ENCODE measurements around the gene YPEL3.

The YPEL3 gene

GRCh38 chr16:30051518-30051917 is 44.5 kb downstream of the YPEL3 start:
- no peak for TF ChIP-seq CTCF (IDR thresholded peaks at IDR 0.05)
- no peaks in the 10 kb centered on the region for H3K36me3 ChIP-seq
- H3K9me3 ChIP-seq = no peaks in the 10 kb centered on the region
- H3K4me1 ChIP-seq (ENCODE audit: control insufficient read depth in 1 of 2, insufficient read depth in 1 of 2, low read depth in 1 of 2, low read length in 1 of 2) = peaks cover 10 to 16% of the 10 kb centered on the region in 2 experiments
- H3K27ac ChIP-seq = no peak overlapping the region
- H3K27me3 ChIP-seq = no peaks in the 10 kb centered on the region
- no peak overlapping the region for H3K4me3 ChIP-seq (ENCODE audit: low read depth in 1 of 2, low read length in 1 of 2)

GRCh38 chr16:30049871-30050270 is 46.1 kb downstream of the YPEL3 start:
- no peak overlapping the region for H3K4me3 ChIP-seq (ENCODE audit: low read depth in 1 of 2, low read length in 1 of 2)
- no peak for TF ChIP-seq CTCF (IDR thresholded peaks at IDR 0.05)
- no peaks in the 10 kb centered on the region for H3K27me3 ChIP-seq
- H3K9me3 ChIP-seq = no peaks in the 10 kb centered on the region
- H3K36me3 ChIP-seq = no peaks in the 10 kb centered on the region
- peaks cover 10 to 16% of the 10 kb centered on the region in 2 experiments for H3K4me1 ChIP-seq (ENCODE audit: control insufficient read depth in 1 of 2, insufficient read depth in 1 of 2, low read depth in 1 of 2, low read length in 1 of 2)
- H3K27ac ChIP-seq = no peak overlapping the region

GRCh38 chr16:30046588-30046987 is 49.4 kb downstream of the YPEL3 start:
- no peaks in the 10 kb centered on the region for H3K36me3 ChIP-seq
- no peak for TF ChIP-seq CTCF (IDR thresholded peaks at IDR 0.05)
- no peaks in the 10 kb centered on the region for H3K4me1 ChIP-seq (ENCODE audit: control insufficient read depth in 1 of 2, insufficient read depth in 1 of 2, low read depth in 1 of 2, low read length in 1 of 2)
- no peak overlapping the region for H3K27ac ChIP-seq
- H3K9me3 ChIP-seq = no peaks in the 10 kb centered on the region
- H3K4me3 ChIP-seq (ENCODE audit: low read depth in 1 of 2, low read length in 1 of 2) = no peak overlapping the region
- H3K27me3 ChIP-seq = no peaks in the 10 kb centered on the region

- no peak for TF ChIP-seq CTCF (IDR thresholded peaks at IDR 0.05)
- no peaks in the 10 kb centered on the region for H3K4me1 ChIP-seq (ENCODE audit: control insufficient read depth in 1 of 2, insufficient read depth in 1 of 2, low read depth in 1 of 2, low read length in 1 of 2)
- H3K36me3 ChIP-seq = no peaks in the 10 kb centered on the region
- H3K4me3 ChIP-seq (ENCODE audit: low read depth in 1 of 2, low read length in 1 of 2) = no peak overlapping the region
- H3K27ac ChIP-seq = no peak overlapping the region
- no peaks in the 10 kb centered on the region for H3K9me3 ChIP-seq
- H3K27me3 ChIP-seq = no peaks in the 10 kb centered on the region
Measured at GRCh38 chr16:30046178-30046577, 49.8 kb downstream of the YPEL3 start.
